ENCODE measurements around the gene NOP9. TPM values are rescaled to one million over a fixed set of nuclear protein-coding genes. Genes with fewer than 3 reads are reported as not detected.

Gene NOP9
- total RNA-seq (2022) (29.8 and 31.9 TPM in 2 replicates), Bru-seq, nascent RNA (percentile 79 among the genes with signal in this experiment), BruChase-seq, experiment 1, labeled RNA remaining after a 6-hour chase (percentile 92 among the genes with signal in this experiment), BruChase-seq, experiment 2, labeled RNA remaining after a 2-hour chase (percentile 86 among the genes with signal in this experiment)
- long read RNA-seq, partial matches to known transcripts: 1 of 3 reads
- long read RNA-seq, other reads (novel, unspliced or antisense): 2 of 3 reads

- Mint-ChIP-seq H3K4me3 (ENCODE audit: unreplicated experiment) (peak within 1 kb of the TSS; percentile 95), H3K27me3 (ENCODE audit: insufficient read depth, unreplicated experiment) (no peaks in the 10 kb centered on the region), H3K27ac (ENCODE audit: low read depth, unreplicated experiment) (peak within 1 kb of the TSS; percentile 78), H3K9me3 (ENCODE audit: unreplicated experiment) (no peaks in the 10 kb centered on the region), H3K36me3 (ENCODE audit: insufficient read depth, unreplicated experiment) (peaks cover 66% of the 10 kb centered on the region), H3K4me1 (ENCODE audit: insufficient read depth, unreplicated experiment) (peaks cover 33% of the 10 kb centered on the region)
- TF ChIP-seq CTCF (IDR thresholded peaks at IDR 0.05; ENCODE audit: unreplicated experiment): no peak
- ChIA-PET POLR2A (interaction anchor here (0.7 to 7.6 kb wide), 39 partner anchors 7 to 191 kb away, joined by 3 to 187 read pairs (median 5); partner anchors contain the start of genes CBLN3, CHMP4A, CIDEB and DCAF11), CTCF (interaction anchor here (0.7 to 11.2 kb wide), 14 partner anchors 10 to 189 kb away, joined by 3 to 414 read pairs (median 16); partner anchors contain the start of genes CHMP4A, CIDEB, DCAF11 and GMPR2)
- intact Hi-C loops (cut with micrococcal nuclease): loop anchor here (2.0 to 5.0 kb wide), 2 partner anchors 192 to 285 kb away; no protein-coding TSS in a partner anchor
- BruUV-seq (replicated peaks): TSS peak; percentile 64
- peak; percentile 91 for DNase-seq (ENCODE audit: unreplicated experiment)
Observed at GRCh38 chr14:24299255-24300191, at the start of gene NOP9, which contains the start of gene DHRS1. NOP9 (plus strand) TSS chr14:24299850; CDS start chr14:24299955, 105 bp downstream. DHRS1 (minus strand) TSS chr14:24299780; CDS start chr14:24299106, 674 bp downstream.

- peak overlapping the region; percentile 24 for H3K27ac Mint-ChIP-seq (ENCODE audit: low read depth, unreplicated experiment)
- BruUV-seq (replicated peaks): no TSS peak
- intact Hi-C loops (cut with micrococcal nuclease): no loop called here
- DNase-seq (ENCODE audit: unreplicated experiment): no peak
- ChIA-PET CTCF (interaction anchor here (0.6 to 32.3 kb wide), 6 partner anchors 8 to 186 kb away, joined by 3 to 457 read pairs (median 15); partner anchors contain the start of genes CIDEB and TINF2), POLR2A (interaction anchor here (0.9 to 2.3 kb wide), 4 partner anchors 8 to 48 kb away, joined by 3 to 18 read pairs (median 6); partner anchors contain the start of gene TINF2)
- H3K27me3 Mint-ChIP-seq (ENCODE audit: insufficient read depth, unreplicated experiment): no peaks in the 10 kb centered on the region
- peaks cover 6% of the 10 kb centered on the region for H3K4me1 Mint-ChIP-seq (ENCODE audit: insufficient read depth, unreplicated experiment)
- peaks cover 11% of the 10 kb centered on the region for H3K36me3 Mint-ChIP-seq (ENCODE audit: insufficient read depth, unreplicated experiment)
- no peak for TF ChIP-seq CTCF (IDR thresholded peaks at IDR 0.05; ENCODE audit: unreplicated experiment)
- H3K9me3 Mint-ChIP-seq (ENCODE audit: unreplicated experiment): no peaks in the 10 kb centered on the region
- no peak overlapping the region for H3K4me3 Mint-ChIP-seq (ENCODE audit: unreplicated experiment)
Observed at GRCh38 chr14:24250354-24250753, 49.3 kb upstream of the NOP9 start.

GRCh38 chr14:24251880-24252288 lies 47.8 kb upstream of the NOP9 start:
- H3K9me3 Mint-ChIP-seq (ENCODE audit: unreplicated experiment): no peaks in the 10 kb centered on the region
- H3K27me3 Mint-ChIP-seq (ENCODE audit: insufficient read depth, unreplicated experiment): no peaks in the 10 kb centered on the region
- ChIA-PET CTCF (interaction anchor here (0.6 to 32.3 kb wide), 8 partner anchors 10 to 83 kb away, joined by 3 to 457 read pairs (median 12); partner anchors contain the start of genes ADCY4, CIDEB, RABGGTA and TINF2), POLR2A (interaction anchor here (1.3 to 2.3 kb wide), 3 partner anchors 10 to 47 kb away, joined by 3 to 18 read pairs (median 5); partner anchors contain the start of gene TINF2)
- peaks cover 20% of the 10 kb centered on the region for H3K36me3 Mint-ChIP-seq (ENCODE audit: insufficient read depth, unreplicated experiment)
- no TSS peak for BruUV-seq (replicated peaks)
- no peak for TF ChIP-seq CTCF (IDR thresholded peaks at IDR 0.05; ENCODE audit: unreplicated experiment)
- no peak overlapping the region for H3K27ac Mint-ChIP-seq (ENCODE audit: low read depth, unreplicated experiment)
- peaks cover 7% of the 10 kb centered on the region for H3K4me1 Mint-ChIP-seq (ENCODE audit: insufficient read depth, unreplicated experiment)
- intact Hi-C loops (cut with micrococcal nuclease): no loop called here
- H3K4me3 Mint-ChIP-seq (ENCODE audit: unreplicated experiment): no peak overlapping the region
- DNase-seq (ENCODE audit: unreplicated experiment): no peak
